Keratinocyte (primary cell): ENCODE measurements around the gene ST6GALNAC6. TPM values are rescaled to one million over a fixed set of nuclear protein-coding genes. Genes with fewer than 3 reads are reported as not detected.

Source experiments
- DNase-seq: peaks from one replicate; pipeline ENCODE4 v3.0.0-alpha.2; 2011; ENCODE audit warnings: low read depth, missing footprints, low spot score
- FAIRE-seq: peaks from 2 replicates; lab custom pipeline; 2011; peaks lifted over from hg19 to GRCh38; lab: Jason Lieb, UNC
- H2AFZ ChIP-seq: 2 replicates; pipeline ENCODE4 v1.6.0; 2012; ENCODE audit warnings: low read length, control low read depth, inconsistent platforms; ENCODE audit not compliant: control insufficient read depth
- H3K27ac ChIP-seq: 2 replicates; pipeline ENCODE4 v1.5.1; 2011; ENCODE audit warnings: low read length; ENCODE audit not compliant: control insufficient read depth, insufficient read depth
- H3K27me3 ChIP-seq: 3 replicates; pipeline ENCODE4 v1.6.0; 2011; ENCODE audit warnings: low read length; ENCODE audit not compliant: control insufficient read depth, insufficient read depth; ENCODE audit errors: extremely low read depth
- H3K36me3 ChIP-seq, 2 experiments: 2 replicates in 1 of 2; 3 replicates in 1 of 2; pipeline ENCODE4 v1.5.1; 2011; ENCODE audit warnings: low read length in 2 of 2, mild to moderate bottlenecking in 1 of 2; ENCODE audit not compliant: control insufficient read depth in 2 of 2, insufficient read depth in 2 of 2; ENCODE audit errors: extremely low read depth in 1 of 2
- H3K4me1 ChIP-seq: 3 replicates; pipeline ENCODE4 v1.5.1; 2011; ENCODE audit warnings: low read length; ENCODE audit not compliant: control insufficient read depth, insufficient read depth; ENCODE audit errors: extremely low read depth
- H3K4me2 ChIP-seq: 3 replicates; pipeline ENCODE4 v1.6.0; 2011; ENCODE audit warnings: low read depth, low read length; ENCODE audit not compliant: control insufficient read depth, insufficient read depth; ENCODE audit errors: extremely low read depth
- H3K4me3 ChIP-seq, 3 experiments: fragments of 200-600 bp in 1 of 3; sonication (generic) in 1 of 3; 2 replicates in 2 of 3; 3 replicates in 1 of 3; pipeline ENCODE4 v1.5.1; 2011 to 2016; ENCODE audit warnings: low read length in 3 of 3, mild to moderate bottlenecking in 3 of 3, control low read depth in 2 of 3, inconsistent platforms in 1 of 3, low read depth in 1 of 3, mixed read lengths in 1 of 3, mixed run types in 1 of 3, moderate library complexity in 1 of 3; ENCODE audit not compliant: control insufficient read depth in 2 of 3, insufficient read depth in 2 of 3; ENCODE audit errors: extremely low read depth in 1 of 3
- H3K79me2 ChIP-seq: 2 replicates; pipeline ENCODE4 v1.6.0; 2012; ENCODE audit warnings: low read length; ENCODE audit not compliant: control insufficient read depth, insufficient read depth
- H3K9ac ChIP-seq: 3 replicates; pipeline ENCODE4 v1.6.0; 2011; ENCODE audit warnings: low read length; ENCODE audit not compliant: control insufficient read depth, insufficient read depth; ENCODE audit errors: extremely low read depth
- H3K9me1 ChIP-seq: 3 replicates; pipeline ENCODE4 v1.6.0; 2011; ENCODE audit warnings: low read length; ENCODE audit not compliant: control insufficient read depth, insufficient read depth; ENCODE audit errors: extremely low read depth
- H3K9me3 ChIP-seq: 2 replicates; pipeline ENCODE4 v1.5.1; 2012; ENCODE audit warnings: low read depth, low read length; ENCODE audit not compliant: control insufficient read depth
- H4K20me1 ChIP-seq: 3 replicates; pipeline ENCODE4 v1.6.0; 2011; ENCODE audit warnings: low read length; ENCODE audit not compliant: control insufficient read depth, insufficient read depth; ENCODE audit errors: extremely low read depth
- EZH2 ChIP-seq: IDR thresholded peaks from one replicate; pipeline ENCODE4 v1.6.1; 2012; ENCODE audit warnings: inconsistent platforms, mild to moderate bottlenecking, low read length, moderate library complexity
- dilution Hi-C: fragments of 300-500 bp; cut with MboI; formaldehyde crosslinking; loops from one replicate; pipeline ENCODE4 v1.7.0; 2020; ENCODE audit warnings: low sequenced_read_pairs; ENCODE audit not compliant: extremely low pct_ligation_motif_present
- polyA plus RNA-seq, 5 experiments: library from polyadenylated mRNA; depleted of rRNA in 3 of 5; stranded (reverse) in 3 of 5; stranded (forward) in 1 of 5; unstranded in 1 of 5; fragments of >200 nt; gene quantifications; 1 replicate in 1 of 5; 2 replicates in 3 of 5; 3 replicates in 1 of 5; pipeline versions ENCODE4 v1.2.1 to v1.2.3, GENCODE V29; 2011 to 2012; ENCODE audit warnings: missing spikeins in 2 of 5, low read depth in 1 of 5, low replicate concordance in 1 of 5
- TF ChIP-seq, protein P1 (sequence below), 3 experiments: IDR thresholded peaks in 1 of 3; conservative IDR thresholded peaks in 1 of 3; optimal IDR thresholded peaks in 1 of 3; 2 replicates in 2 of 3; 3 replicates in 1 of 3; pipeline versions ENCODE3 to v1.5.1; 2011; ENCODE audit warnings: low read length in 3 of 3, mild to moderate bottlenecking in 3 of 3, moderate library complexity in 2 of 3, control low read depth in 1 of 3, inconsistent platforms in 1 of 3; ENCODE audit not compliant: insufficient read depth in 2 of 3; ENCODE audit errors: extremely low read depth in 1 of 3

The ST6GALNAC6 gene
- polyA plus RNA-seq, 1 donor (not counting 4 experiments of a cell fraction or from before 2014, with no cell fraction given) = 21.1 TPM

DNA sequence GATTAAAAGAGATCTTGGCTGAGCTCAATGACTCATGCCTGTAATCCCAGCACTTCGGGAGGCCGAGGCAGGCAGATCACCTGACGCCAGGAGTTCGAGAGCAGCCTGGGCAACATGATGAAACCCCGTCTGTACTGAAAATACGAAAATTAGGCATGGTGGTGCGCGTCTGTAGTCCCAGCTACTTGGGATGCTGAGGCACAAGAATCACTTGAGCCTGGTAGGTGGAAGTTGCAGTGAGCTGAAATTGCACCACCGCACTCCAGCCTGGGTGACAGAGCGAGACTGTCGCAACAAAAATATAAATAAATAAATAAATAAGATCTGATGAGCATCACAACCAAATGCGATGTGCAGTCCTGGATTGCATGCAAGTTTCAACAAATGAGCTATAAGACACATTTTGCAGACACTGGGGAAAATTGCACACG is 36.2 kb downstream of the ST6GALNAC6 start:
- dilution Hi-C loops = no loop called here

DNA sequence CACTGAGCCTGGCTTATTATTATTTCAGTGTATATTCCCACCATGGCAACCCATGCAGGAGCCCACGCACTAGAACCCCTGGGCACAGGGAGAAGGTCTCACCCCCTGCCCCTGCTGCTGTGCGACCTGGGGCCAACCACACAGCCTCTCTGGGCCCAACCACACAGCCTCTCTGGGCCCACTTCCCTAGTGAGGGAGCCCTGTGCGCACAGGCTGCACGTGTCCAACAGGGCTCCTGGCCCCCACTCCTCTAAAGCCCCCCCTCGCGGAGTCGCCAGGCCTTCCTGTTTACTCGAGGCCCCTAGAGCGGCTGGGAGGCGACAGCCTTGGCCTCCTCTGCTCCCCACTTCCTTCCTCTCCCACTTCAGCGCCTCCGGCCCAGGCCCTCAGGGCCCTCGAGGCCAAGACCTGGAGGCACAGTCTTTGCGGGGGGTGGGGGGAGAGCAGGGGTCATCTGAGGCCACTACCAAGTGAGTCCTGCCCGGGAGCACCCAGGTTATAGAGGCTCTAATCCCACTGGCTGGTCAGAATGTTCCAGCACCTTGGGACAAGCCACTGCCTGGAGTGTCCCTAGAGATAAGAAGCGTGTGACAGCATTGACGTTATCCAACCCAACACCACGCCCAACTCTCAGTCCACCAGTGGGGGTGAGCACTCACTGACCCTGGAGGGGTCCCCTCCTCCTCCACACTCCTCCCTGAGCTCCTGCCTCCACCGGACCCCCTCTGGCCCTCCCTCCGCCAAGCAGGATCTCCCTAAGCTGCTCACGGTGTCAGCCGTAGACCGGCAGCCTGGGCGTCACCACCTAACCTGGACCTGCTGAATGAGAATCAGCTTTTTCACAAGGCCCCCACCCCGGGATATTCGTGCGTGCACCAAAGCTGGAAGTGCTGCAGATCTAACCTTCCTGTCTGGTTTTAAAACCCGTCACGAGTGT is 37.1 kb downstream of the ST6GALNAC6 start:
- Histone ChIP-seq H3K4me2 (no peak overlapping the region), H3K9me3 (no peaks in the 10 kb centered on the region), H3K9me1 (no peaks in the 10 kb centered on the region), H3K4me1 (no peaks in the 10 kb centered on the region), H4K20me1 (no peaks in the 10 kb centered on the region), H3K27me3 (peaks cover 4% of the 10 kb centered on the region), H3K36me3 (no peaks in the 10 kb centered on the region), H3K79me2 (no peaks in the 10 kb centered on the region), H3K27ac (no peak overlapping the region), H3K9ac (no peak overlapping the region), H3K4me3 (no peak overlapping the region), H2AFZ (no peak overlapping the region)
- dilution Hi-C loops = no loop called here
- no peak for FAIRE-seq
- DNase-seq = no peak
- TF ChIP-seq EZH2 = no peak
- TF ChIP-seq, protein P1, sequence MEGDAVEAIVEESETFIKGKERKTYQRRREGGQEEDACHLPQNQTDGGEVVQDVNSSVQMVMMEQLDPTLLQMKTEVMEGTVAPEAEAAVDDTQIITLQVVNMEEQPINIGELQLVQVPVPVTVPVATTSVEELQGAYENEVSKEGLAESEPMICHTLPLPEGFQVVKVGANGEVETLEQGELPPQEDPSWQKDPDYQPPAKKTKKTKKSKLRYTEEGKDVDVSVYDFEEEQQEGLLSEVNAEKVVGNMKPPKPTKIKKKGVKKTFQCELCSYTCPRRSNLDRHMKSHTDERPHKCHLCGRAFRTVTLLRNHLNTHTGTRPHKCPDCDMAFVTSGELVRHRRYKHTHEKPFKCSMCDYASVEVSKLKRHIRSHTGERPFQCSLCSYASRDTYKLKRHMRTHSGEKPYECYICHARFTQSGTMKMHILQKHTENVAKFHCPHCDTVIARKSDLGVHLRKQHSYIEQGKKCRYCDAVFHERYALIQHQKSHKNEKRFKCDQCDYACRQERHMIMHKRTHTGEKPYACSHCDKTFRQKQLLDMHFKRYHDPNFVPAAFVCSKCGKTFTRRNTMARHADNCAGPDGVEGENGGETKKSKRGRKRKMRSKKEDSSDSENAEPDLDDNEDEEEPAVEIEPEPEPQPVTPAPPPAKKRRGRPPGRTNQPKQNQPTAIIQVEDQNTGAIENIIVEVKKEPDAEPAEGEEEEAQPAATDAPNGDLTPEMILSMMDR (optimal IDR thresholded peaks at IDR 0.05 in 1 of 3, IDR thresholded peaks at IDR 0.05 in 1 of 3, conservative IDR thresholded peaks at IDR 0.05 in 1 of 3; ENCODE audit: extremely low read depth in 1 of 3, insufficient read depth in 2 of 3, low read length in 3 of 3) = no peak

More for the DNA sequence above, 36.2 kb downstream of the ST6GALNAC6 start:
- Histone ChIP-seq H3K36me3 (peaks cover 1 to 2% of the 10 kb centered on the region in 2 experiments), H3K27me3 (no peaks in the 10 kb centered on the region), H4K20me1 (no peaks in the 10 kb centered on the region), H3K79me2 (no peaks in the 10 kb centered on the region), H3K4me3 (no peak overlapping the region), H3K4me1 (no peaks in the 10 kb centered on the region), H3K27ac (no peak overlapping the region), H3K9me1 (no peaks in the 10 kb centered on the region), H3K9me3 (no peaks in the 10 kb centered on the region), H3K4me2 (no peak overlapping the region), H2AFZ (no peak overlapping the region), H3K9ac (no peak overlapping the region)
- TF ChIP-seq EZH2 = no peak
- TF ChIP-seq, protein P1 (optimal IDR thresholded peaks at IDR 0.05 in 1 of 3, IDR thresholded peaks at IDR 0.05 in 1 of 3, conservative IDR thresholded peaks at IDR 0.05 in 1 of 3; ENCODE audit: extremely low read depth in 1 of 3, insufficient read depth in 2 of 3, low read length in 3 of 3) = no peak
- no peak for DNase-seq
- FAIRE-seq = no peak
